Measurements from ENCODE around the gene TET3. TPM values are rescaled to one million over a fixed set of nuclear protein-coding genes. Genes with fewer than 3 reads are reported as not detected.

Gene TET3
- total RNA-seq, 2 donors from 2014 or later, result 23.5 to 26.3 TPM

DNA sequence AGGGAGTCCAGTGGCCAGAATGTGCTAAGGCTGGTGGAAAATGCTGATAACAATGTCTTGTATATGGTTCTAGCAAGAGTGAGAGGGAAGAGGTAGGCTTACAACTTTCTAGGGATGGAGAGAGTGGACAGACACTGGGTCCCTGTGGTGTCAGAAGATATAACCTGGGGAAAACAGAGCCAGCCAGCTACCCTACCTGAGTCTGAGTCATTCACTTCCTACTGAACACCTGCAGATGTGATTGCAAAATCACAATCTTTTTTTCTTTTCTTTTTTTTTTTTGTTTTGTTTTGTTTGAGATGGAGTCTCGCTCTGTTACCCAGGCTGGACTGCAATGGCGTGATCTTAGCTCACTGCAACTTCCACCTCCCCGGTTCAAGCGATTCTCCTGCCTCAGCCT is 7.3 kb downstream of the TET3 start:
- H3K9me3 ChIP-seq (ENCODE audit: control insufficient read depth, low read length), result no peaks in the 10 kb centered on the region
- no peak overlapping the region for H3K4me3 ChIP-seq (ENCODE audit: low read length)
- whole genome bisulfite sequencing, 2 experiments (ENCODE audit: insufficient coverage in 1 of 2, insufficient read length in 1 of 2), result 94% methylated on average over 4 of the region's 4 CpGs; no CpG with 5 or more reads in 1 of the 2 experiments
- TF ChIP-seq, protein P1, sequence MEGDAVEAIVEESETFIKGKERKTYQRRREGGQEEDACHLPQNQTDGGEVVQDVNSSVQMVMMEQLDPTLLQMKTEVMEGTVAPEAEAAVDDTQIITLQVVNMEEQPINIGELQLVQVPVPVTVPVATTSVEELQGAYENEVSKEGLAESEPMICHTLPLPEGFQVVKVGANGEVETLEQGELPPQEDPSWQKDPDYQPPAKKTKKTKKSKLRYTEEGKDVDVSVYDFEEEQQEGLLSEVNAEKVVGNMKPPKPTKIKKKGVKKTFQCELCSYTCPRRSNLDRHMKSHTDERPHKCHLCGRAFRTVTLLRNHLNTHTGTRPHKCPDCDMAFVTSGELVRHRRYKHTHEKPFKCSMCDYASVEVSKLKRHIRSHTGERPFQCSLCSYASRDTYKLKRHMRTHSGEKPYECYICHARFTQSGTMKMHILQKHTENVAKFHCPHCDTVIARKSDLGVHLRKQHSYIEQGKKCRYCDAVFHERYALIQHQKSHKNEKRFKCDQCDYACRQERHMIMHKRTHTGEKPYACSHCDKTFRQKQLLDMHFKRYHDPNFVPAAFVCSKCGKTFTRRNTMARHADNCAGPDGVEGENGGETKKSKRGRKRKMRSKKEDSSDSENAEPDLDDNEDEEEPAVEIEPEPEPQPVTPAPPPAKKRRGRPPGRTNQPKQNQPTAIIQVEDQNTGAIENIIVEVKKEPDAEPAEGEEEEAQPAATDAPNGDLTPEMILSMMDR (conservative IDR thresholded peaks at IDR 0.05), result no peak
- DNase-seq, result no peak
- no peak overlapping the region for H3K4me3 Mint-ChIP-seq
- H3K36me3 ChIP-seq (ENCODE audit: control insufficient read depth, insufficient read depth, low read length), result peaks cover 30% of the 10 kb centered on the region
- no peaks in the 10 kb centered on the region for H3K9me3 Mint-ChIP-seq
- H3K9ac ChIP-seq (ENCODE audit: extremely low read depth, low read length, poor library complexity, severe bottlenecking), result no peak overlapping the region
- H3K36me3 Mint-ChIP-seq (ENCODE audit: low read depth), result peaks cover 38% of the 10 kb centered on the region
- no peaks in the 10 kb centered on the region for H3K27me3 ChIP-seq (ENCODE audit: control insufficient read depth, insufficient read depth, low read length, poor library complexity, severe bottlenecking)
- H3K4me1 Mint-ChIP-seq, result peaks cover 31% of the 10 kb centered on the region
- peaks cover 7% of the 10 kb centered on the region for H3K4me1 ChIP-seq (ENCODE audit: control insufficient read depth, insufficient read depth, low read length)
- H3K27ac ChIP-seq (ENCODE audit: low read depth, low read length), result no peak overlapping the region
- H3K27me3 Mint-ChIP-seq (ENCODE audit: insufficient read depth), result no peaks in the 10 kb centered on the region
- H3K27ac Mint-ChIP-seq, result no peak overlapping the region

DNA sequence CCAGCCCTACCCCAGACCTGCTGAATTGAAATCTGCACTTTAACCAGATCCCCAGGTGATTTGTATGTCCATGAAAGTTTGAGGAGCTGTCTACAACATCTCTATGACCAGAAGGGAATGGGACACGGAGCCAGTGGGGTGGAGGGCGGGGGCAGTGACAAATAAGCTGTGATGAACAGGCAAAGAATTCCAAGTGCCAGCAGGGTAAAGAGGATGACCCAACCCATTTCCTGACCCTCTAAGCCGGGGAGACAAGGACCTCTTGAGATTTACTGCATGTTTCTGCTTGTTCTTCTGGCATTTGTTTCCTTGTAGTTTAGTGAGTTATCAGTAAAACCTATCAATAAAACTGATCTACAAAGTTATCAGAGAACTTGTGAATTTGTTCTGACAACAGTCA is 8.7 kb downstream of the TET3 start:
- peaks cover 38% of the 10 kb centered on the region for H3K36me3 Mint-ChIP-seq (ENCODE audit: low read depth)
- peaks cover 17% of the 10 kb centered on the region for H3K4me1 Mint-ChIP-seq
- no peak for DNase-seq
- H3K4me3 Mint-ChIP-seq, result no peak overlapping the region
- no peaks in the 10 kb centered on the region for H3K27me3 Mint-ChIP-seq (ENCODE audit: insufficient read depth)
- H3K27me3 ChIP-seq (ENCODE audit: control insufficient read depth, insufficient read depth, low read length, poor library complexity, severe bottlenecking), result no peaks in the 10 kb centered on the region
- H3K27ac ChIP-seq (ENCODE audit: low read depth, low read length), result no peak overlapping the region
- TF ChIP-seq, protein P1 (conservative IDR thresholded peaks at IDR 0.05), result no peak
- no peak overlapping the region for H3K27ac Mint-ChIP-seq
- H3K9me3 ChIP-seq (ENCODE audit: control insufficient read depth, low read length), result no peaks in the 10 kb centered on the region
- H3K9me3 Mint-ChIP-seq, result no peaks in the 10 kb centered on the region
- no peak overlapping the region for H3K4me3 ChIP-seq (ENCODE audit: low read length)
- 91% methylated on average over 3 of the region's 3 CpGs; no CpG with 5 or more reads in 1 of the 2 experiments for WGBS, 2 experiments (ENCODE audit: insufficient coverage in 1 of 2, insufficient read length in 1 of 2)
- no peak overlapping the region for H3K9ac ChIP-seq (ENCODE audit: extremely low read depth, low read length, poor library complexity, severe bottlenecking)
- peaks cover 2% of the 10 kb centered on the region for H3K4me1 ChIP-seq (ENCODE audit: control insufficient read depth, insufficient read depth, low read length)
- H3K36me3 ChIP-seq (ENCODE audit: control insufficient read depth, insufficient read depth, low read length), result peaks cover 30% of the 10 kb centered on the region

DNA sequence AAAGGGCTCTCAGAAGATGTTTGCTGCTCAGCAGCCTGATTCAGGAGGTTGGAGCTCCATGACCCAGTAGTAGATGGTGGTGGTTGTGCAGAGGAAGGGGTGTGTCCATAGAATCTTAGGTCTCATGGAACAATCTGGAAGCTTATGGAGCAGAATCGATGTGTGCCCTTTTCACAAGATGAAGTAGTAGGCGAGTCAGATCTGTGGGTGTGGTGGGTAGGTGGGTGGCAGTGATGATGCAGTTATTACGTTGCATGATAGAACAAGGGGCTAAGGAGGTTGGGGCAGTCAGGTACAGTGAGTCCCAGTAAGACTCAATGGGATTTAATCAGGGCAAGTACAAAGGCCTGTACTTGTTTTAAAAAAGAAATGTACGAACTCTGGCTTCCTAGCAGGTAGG is 9.1 kb downstream of the TET3 start:
- Mint-ChIP-seq H3K4me3 (no peak overlapping the region), H3K27ac (no peak overlapping the region), H3K4me1 (peaks cover 15% of the 10 kb centered on the region), H3K27me3 (ENCODE audit: insufficient read depth) (no peaks in the 10 kb centered on the region), H3K36me3 (ENCODE audit: low read depth) (peaks cover 39% of the 10 kb centered on the region), H3K9me3 (no peaks in the 10 kb centered on the region)
- Histone ChIP-seq H3K36me3 (ENCODE audit: control insufficient read depth, insufficient read depth, low read length) (peaks cover 30% of the 10 kb centered on the region), H3K9me3 (ENCODE audit: control insufficient read depth, low read length) (no peaks in the 10 kb centered on the region), H3K9ac (ENCODE audit: extremely low read depth, low read length, poor library complexity, severe bottlenecking) (no peak overlapping the region), H3K27me3 (ENCODE audit: control insufficient read depth, insufficient read depth, low read length, poor library complexity, severe bottlenecking) (no peaks in the 10 kb centered on the region), H3K4me3 (ENCODE audit: low read length) (no peak overlapping the region), H3K4me1 (ENCODE audit: control insufficient read depth, insufficient read depth, low read length) (peaks cover 2% of the 10 kb centered on the region), H3K27ac (ENCODE audit: low read depth, low read length) (no peak overlapping the region)
- WGBS, 2 experiments (ENCODE audit: insufficient coverage in 1 of 2, insufficient read length in 1 of 2), result 92% methylated on average over 3 to 4 of the region's 4 CpGs
- DNase-seq, result no peak
- TF ChIP-seq, protein P1 (conservative IDR thresholded peaks at IDR 0.05), result no peak
